GM23338 (cell line): ENCODE results near the gene RHOV. TPM values are rescaled to one million over a fixed set of nuclear protein-coding genes. Genes with fewer than 3 reads are reported as not detected.
A peak's percentile ranks its signal among the peaks of the same experiment; 100 is the strongest.

Source experiments
- ATAC-seq: fragments of 200-7000 bp; cut with Tn5 transposase; 3 replicates; pipeline ENCODE4 v1.9.1; 2020
- DNase-seq: peaks from one replicate; pipeline ENCODE4 v3.0.0-alpha.2; 2015; ENCODE audit warnings: low spot score
- H2AFZ ChIP-seq: fragments of 200-600 bp; sonication (generic); 2 replicates; pipeline ENCODE4 v1.8.0; 2016; ENCODE audit warnings: antibody characterized with exemption, mild to moderate bottlenecking, moderate library complexity
- H3F3A ChIP-seq: fragments of 200-600 bp; sonication (generic); replicated peaks from 2 replicates; pipeline ENCODE4 v1.8.0; 2017; ENCODE audit warnings: antibody characterized with exemption, mixed run types, low read depth
- H3K27ac ChIP-seq: fragments of 200-600 bp; sonication (generic); 2 replicates; pipeline ENCODE4 v1.6.1; 2016; ENCODE audit warnings: low read depth
- H3K27me3 ChIP-seq: fragments of 200-600 bp; sonication (generic); 2 replicates; pipeline ENCODE4 v1.8.0; 2016; ENCODE audit warnings: mild to moderate bottlenecking, mixed run types, moderate library complexity; ENCODE audit not compliant: insufficient read depth
- H3K36me3 ChIP-seq: fragments of 200-600 bp; sonication (generic); 2 replicates; pipeline ENCODE4 v1.8.0; 2016; ENCODE audit warnings: mild to moderate bottlenecking; ENCODE audit not compliant: insufficient read depth
- H3K4me1 ChIP-seq: fragments of 200-600 bp; sonication (generic); 2 replicates; pipeline ENCODE4 v1.8.0; 2016; ENCODE audit warnings: mild to moderate bottlenecking, moderate library complexity; ENCODE audit not compliant: insufficient read depth
- H3K4me2 ChIP-seq: fragments of 200-600 bp; sonication (generic); 2 replicates; pipeline ENCODE4 v1.7.1; 2017; ENCODE audit warnings: mixed run types
- H3K4me3 ChIP-seq: fragments of 200-600 bp; sonication (generic); 2 replicates; pipeline ENCODE4 v1.6.1; 2016; ENCODE audit warnings: mixed run types
- H3K79me2 ChIP-seq: fragments of 200-600 bp; sonication (generic); replicated peaks from 2 replicates; pipeline ENCODE4 v1.8.0; 2017; ENCODE audit warnings: mild to moderate bottlenecking; ENCODE audit not compliant: insufficient read depth
- H3K9me2 ChIP-seq: fragments of 200-600 bp; sonication (generic); 2 replicates; pipeline ENCODE4 v1.8.0; 2017; ENCODE audit not compliant: insufficient read depth
- H4K20me1 ChIP-seq: fragments of 200-600 bp; sonication (generic); replicated peaks from 2 replicates; pipeline ENCODE4 v1.8.0; 2017; ENCODE audit warnings: mild to moderate bottlenecking; ENCODE audit not compliant: insufficient read depth
- H3K27ac Mint-ChIP-seq: 2 replicates; pipeline ENCODE4 v1.8.0; 2020; ENCODE audit warnings: inconsistent platforms, mild to moderate bottlenecking, moderate library complexity, mixed read lengths
- H3K27me3 Mint-ChIP-seq: 3 replicates; pipeline ENCODE4 v1.8.0; 2022; ENCODE audit warnings: low read depth, mild to moderate bottlenecking, moderate library complexity, mixed read lengths, inconsistent platforms; ENCODE audit not compliant: insufficient read depth, poor library complexity
- H3K36me3 Mint-ChIP-seq: 3 replicates; pipeline ENCODE4 v1.8.0; 2021; ENCODE audit warnings: low read depth, mild to moderate bottlenecking, inconsistent platforms, moderate library complexity, mixed read lengths
- H3K4me1 Mint-ChIP-seq: 3 replicates; pipeline ENCODE4 v1.8.0; 2020; ENCODE audit warnings: mild to moderate bottlenecking, inconsistent platforms, mixed read lengths
- H3K4me3 Mint-ChIP-seq: 3 replicates; pipeline ENCODE4 v1.8.0; 2021; ENCODE audit warnings: moderate library complexity, mild to moderate bottlenecking, inconsistent platforms, mixed read lengths
- H3K9me3 Mint-ChIP-seq: 3 replicates; pipeline ENCODE4 v1.8.0; 2020; ENCODE audit warnings: moderate library complexity, mild to moderate bottlenecking, inconsistent platforms, mixed read lengths
- CREB1 ChIP-seq: fragments of 250-450 bp; sonication (Bioruptor Pico); IDR thresholded peaks from 2 replicates; pipeline ENCODE4 v1.5.0; 2020; ENCODE audit warnings: low read depth, mild to moderate bottlenecking, moderate library complexity
- CTCF ChIP-seq, 2 experiments: fragments of 200-600 bp in 1 of 2; sonication (generic) in 1 of 2; conservative IDR thresholded peaks; 2 replicates each; pipeline versions ENCODE4 v1.5.1 to v1.6.1; 2016 to 2017; ENCODE audit warnings: antibody characterized with exemption in 2 of 2, low read depth in 2 of 2, mild to moderate bottlenecking in 2 of 2, moderate library complexity in 1 of 2
- ETS1 ChIP-seq: IDR thresholded peaks from 2 replicates; pipeline ENCODE4 v1.6.1; 2016; ENCODE audit warnings: antibody characterized with exemption
- EZH2 ChIP-seq: fragments of 200-600 bp; sonication (generic); IDR thresholded peaks from one replicate; pipeline ENCODE4 v1.8.0; 2017; ENCODE audit warnings: antibody characterized with exemption, mild to moderate bottlenecking, low read depth; ENCODE audit not compliant: unreplicated experiment
- NANOG ChIP-seq: IDR thresholded peaks from 2 replicates; pipeline ENCODE4 v1.6.1; 2016; ENCODE audit warnings: antibody characterized with exemption, borderline replicate concordance
- POLR2AphosphoS5 ChIP-seq: IDR thresholded peaks from 2 replicates; pipeline ENCODE4 v1.6.1; 2016; ENCODE audit warnings: antibody characterized with exemption, low read depth
- STAT1 ChIP-seq: IDR thresholded peaks from one replicate; pipeline ENCODE4 v1.6.1; 2016; ENCODE audit warnings: antibody characterized with exemption; ENCODE audit not compliant: unreplicated experiment
- ZNF114 ChIP-seq: fragments of 250-450 bp; sonication (Bioruptor Pico); IDR thresholded peaks from 2 replicates; pipeline ENCODE4 v1.5.0; 2020; ENCODE audit warnings: mild to moderate bottlenecking, moderate library complexity
- ZNF462 ChIP-seq: fragments of 250-450 bp; sonication (Bioruptor Pico); IDR thresholded peaks from 2 replicates; pipeline ENCODE4 v1.5.0; 2020; ENCODE audit warnings: mild to moderate bottlenecking, moderate library complexity
- polyA plus RNA-seq: library from polyadenylated mRNA; unstranded; fragments of >200 nt; fragmentation: Nextera tagmentation; extraction: Ambion mirVana; gene quantifications from 2 replicates; pipeline ENCODE4 v1.2.1, GENCODE V29; 2016
- total RNA-seq: library from RNA; depleted of rRNA; stranded (reverse); fragments of >200 nt; shearing (Covaris generic); gene quantifications from 2 replicates; pipeline ENCODE4 v1.2.3, GENCODE V29; 2014

The RHOV gene
- total and polyA plus RNA-seq, 2 experiments from 2014 or later = 4.4 to 4.7 TPM

- Histone ChIP-seq H3K9me2 (no peaks in the 10 kb centered on the region), H3K36me3 (no peaks in the 10 kb centered on the region), H3K4me1 (peaks cover 25% of the 10 kb centered on the region), H3K27ac (no peak overlapping the region), H3K4me3 (peak overlapping the region; percentile 85; the same call in 1 of the 2 replicates), H3K4me2 (peak overlapping the region; percentile 86), H3K79me2 (no peaks in the 10 kb centered on the region), H4K20me1 (no peaks in the 10 kb centered on the region), H3F3A (peaks cover 9% of the 10 kb centered on the region; the same call in 1 of the 2 replicates), H2AFZ (no peak overlapping the region), H3K27me3 (no peaks in the 10 kb centered on the region)
- Mint-ChIP-seq H3K27me3 (peaks cover 11% of the 10 kb centered on the region), H3K4me1 (peaks cover 32% of the 10 kb centered on the region), H3K4me3 (peak overlapping the region; percentile 22), H3K36me3 (no peaks in the 10 kb centered on the region), H3K27ac (no peak overlapping the region), H3K9me3 (no peaks in the 10 kb centered on the region; the same call in 2 of the 3 replicates)
- TF ChIP-seq POLR2AphosphoS5 = no peak
- no peak for TF ChIP-seq ZNF462 (CRISPR knock-in tag)
- TF ChIP-seq CREB1 = no peak
- TF ChIP-seq EZH2 = no peak
- TF ChIP-seq NANOG = no peak
- ATAC-seq = peak; percentile 30
- DNase-seq = peak; percentile 80
Observed at GRCh38 chr15:40871749-40872617, 2.1 kb downstream of the RHOV start.

GRCh38 chr15:40870716-40871115 lies 3.3 kb downstream of the RHOV start:
- H3F3A ChIP-seq = peaks cover 9% of the 10 kb centered on the region; the same call in 1 of the 2 replicates
- H3K27me3 Mint-ChIP-seq = peaks cover 9% of the 10 kb centered on the region
- TF ChIP-seq NANOG (no peak), CTCF (conservative IDR thresholded peaks at IDR 0.05; ENCODE audit: low read depth in 2 of 2) (no peak), ETS1 (no peak), STAT1 (no peak), ZNF114 (no peak), CREB1 (no peak), POLR2AphosphoS5 (no peak)

More at GRCh38 chr15:40870716-40871115, 3.3 kb downstream of the RHOV start:
- no peaks in the 10 kb centered on the region for H4K20me1 ChIP-seq
- ATAC-seq (no peak), DNase-seq (no peak)
- H3K27ac Mint-ChIP-seq = no peak overlapping the region
- H3K4me3 Mint-ChIP-seq = no peak overlapping the region
- H2AFZ ChIP-seq = no peak overlapping the region
- no peaks in the 10 kb centered on the region for H3K9me2 ChIP-seq
- no peak overlapping the region for H3K27ac ChIP-seq
- H3K4me1 Mint-ChIP-seq = peaks cover 29% of the 10 kb centered on the region
- H3K4me1 ChIP-seq = peaks cover 21% of the 10 kb centered on the region
- no peaks in the 10 kb centered on the region for H3K36me3 Mint-ChIP-seq
- H3K4me3 ChIP-seq = no peak overlapping the region
- no peak overlapping the region for H3K4me2 ChIP-seq
- H3K36me3 ChIP-seq = no peaks in the 10 kb centered on the region
- no peaks in the 10 kb centered on the region; the same call in 2 of the 3 replicates for H3K9me3 Mint-ChIP-seq
- H3K27me3 ChIP-seq = no peaks in the 10 kb centered on the region
- H3K79me2 ChIP-seq = no peaks in the 10 kb centered on the region
